ENCODE data around the gene FBXW7.

Gene FBXW7

DNA sequence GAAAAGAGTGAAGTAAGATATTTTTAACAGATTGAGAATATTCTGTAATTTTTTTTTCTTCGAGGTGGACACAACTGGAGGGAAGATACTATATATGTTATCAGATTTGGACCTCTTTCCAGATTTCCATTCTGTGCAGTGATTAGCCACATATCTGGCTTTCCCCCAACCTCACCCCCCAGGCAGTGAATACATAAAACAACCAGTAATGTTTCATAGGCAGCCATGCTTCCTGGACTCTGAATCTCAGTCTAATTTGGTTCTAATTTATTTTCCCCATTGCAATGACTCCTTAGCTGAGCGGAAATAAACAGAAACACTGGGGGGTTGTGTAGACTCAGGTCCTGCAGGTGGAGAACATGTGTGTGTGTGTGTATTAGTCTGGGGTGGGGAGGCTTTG lies 226.5 kb downstream of the FBXW7 start:
- Histone ChIP-seq H3K4me3 (ENCODE audit: low read depth, low read length) (no peak overlapping the region), H2BK120ac (ENCODE audit: insufficient read depth, low read length, poor library complexity) (no peak overlapping the region), H4K12ac (ENCODE audit: low read depth, low read length) (no peak overlapping the region), H3K27me3 (ENCODE audit: insufficient read depth, low read length) (no peaks in the 10 kb centered on the region), H3K79me1 (ENCODE audit: low read length) (no peaks in the 10 kb centered on the region), H3K9me3 (ENCODE audit: insufficient read depth, low read depth, low read length) (no peaks in the 10 kb centered on the region), H3K36me3 (ENCODE audit: control insufficient read depth in 1 of 2, insufficient read depth in 2 of 2, low read length in 2 of 2) (no peaks in the 10 kb centered on the region), H3K4me1 (ENCODE audit: control insufficient read depth in 1 of 2, insufficient read depth in 2 of 2, low read length in 2 of 2) (peaks cover 3 to 8% of the 10 kb centered on the region in 2 experiments), H2BK12ac (ENCODE audit: low read length) (no peak overlapping the region), H3K4ac (ENCODE audit: low read depth, low read length) (no peak overlapping the region), H3K14ac (ENCODE audit: low read length) (no peak overlapping the region), H2BK5ac (ENCODE audit: low read depth, low read length, poor library complexity) (no peak overlapping the region), H3K23ac (ENCODE audit: low read length) (no peak overlapping the region), H2AFZ (ENCODE audit: insufficient read depth, low read length, poor library complexity) (no peak overlapping the region), H4K8ac (ENCODE audit: low read depth, low read length) (no peak overlapping the region), H3K9ac (ENCODE audit: low read length) (no peak overlapping the region), H3K27ac (ENCODE audit: low read depth, low read length) (no peak overlapping the region), H3K79me2 (ENCODE audit: control insufficient read depth, insufficient read depth, low read length, poor library complexity) (no peaks in the 10 kb centered on the region), H2AK5ac (ENCODE audit: low read length) (no peak overlapping the region), H4K91ac (ENCODE audit: low read depth, low read length) (no peak overlapping the region), H3K18ac (ENCODE audit: low read length) (no peak overlapping the region), H3K4me2 (ENCODE audit: low read length) (no peak overlapping the region)
- WGBS (ENCODE audit: extremely low coverage, insufficient coverage, insufficient read length) = no CpG with 5 or more reads among the region's 2 CpGs
- DNase-seq = no peak

GRCh38 chr4:152308951-152309350 lies 226.9 kb downstream of the FBXW7 start:
- Histone ChIP-seq H2BK12ac (ENCODE audit: low read length) (no peak overlapping the region), H3K4ac (ENCODE audit: low read depth, low read length) (no peak overlapping the region), H3K27me3 (ENCODE audit: insufficient read depth, low read length) (no peaks in the 10 kb centered on the region), H4K12ac (ENCODE audit: low read depth, low read length) (no peak overlapping the region), H3K14ac (ENCODE audit: low read length) (no peak overlapping the region), H3K9me3 (ENCODE audit: insufficient read depth, low read depth, low read length) (no peaks in the 10 kb centered on the region), H4K91ac (ENCODE audit: low read depth, low read length) (no peak overlapping the region), H3K4me3 (ENCODE audit: low read depth, low read length) (no peak overlapping the region), H3K79me1 (ENCODE audit: low read length) (no peaks in the 10 kb centered on the region), H4K8ac (ENCODE audit: low read depth, low read length) (no peak overlapping the region), H3K36me3 (ENCODE audit: control insufficient read depth in 1 of 2, insufficient read depth in 2 of 2, low read length in 2 of 2) (no peaks in the 10 kb centered on the region), H3K4me2 (ENCODE audit: low read length) (no peak overlapping the region), H2AK5ac (ENCODE audit: low read length) (no peak overlapping the region), H2BK120ac (ENCODE audit: insufficient read depth, low read length, poor library complexity) (no peak overlapping the region), H2BK5ac (ENCODE audit: low read depth, low read length, poor library complexity) (no peak overlapping the region), H3K79me2 (ENCODE audit: control insufficient read depth, insufficient read depth, low read length, poor library complexity) (no peaks in the 10 kb centered on the region), H2AFZ (ENCODE audit: insufficient read depth, low read length, poor library complexity) (no peak overlapping the region), H3K4me1 (ENCODE audit: control insufficient read depth in 1 of 2, insufficient read depth in 2 of 2, low read length in 2 of 2) (peaks cover 4 to 9% of the 10 kb centered on the region in 2 experiments), H3K23ac (ENCODE audit: low read length) (no peak overlapping the region), H3K9ac (ENCODE audit: low read length) (no peak overlapping the region), H3K27ac (ENCODE audit: low read depth, low read length) (no peak overlapping the region), H3K18ac (ENCODE audit: low read length) (no peak overlapping the region)
- no peak for DNase-seq
- no CpG with 5 or more reads among the region's 4 CpGs for WGBS (ENCODE audit: extremely low coverage, insufficient coverage, insufficient read length)

DNA sequence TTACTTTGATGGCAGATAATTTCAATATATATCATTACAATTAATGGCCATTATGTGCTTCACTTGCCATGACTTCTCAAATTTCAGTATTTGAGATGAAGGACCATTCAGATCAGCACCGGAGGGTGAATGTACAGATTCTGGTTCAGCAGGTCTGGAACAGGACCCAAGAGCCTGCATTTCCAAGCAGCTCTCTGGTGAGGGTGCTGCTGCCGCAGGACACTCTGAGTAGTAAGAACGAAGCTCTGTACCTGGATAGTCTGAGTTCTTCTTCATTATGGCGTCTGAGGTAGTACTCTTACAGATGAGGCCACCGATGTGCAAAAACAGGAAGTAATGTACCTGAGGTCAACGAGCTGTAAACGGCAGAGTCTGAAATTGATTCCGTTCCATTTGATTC lies 228.2 kb downstream of the FBXW7 start:
- Histone ChIP-seq H3K9ac (ENCODE audit: low read length) (no peak overlapping the region), H2BK5ac (ENCODE audit: low read depth, low read length, poor library complexity) (no peak overlapping the region), H2BK12ac (ENCODE audit: low read length) (no peak overlapping the region), H3K4me1 (ENCODE audit: control insufficient read depth in 1 of 2, insufficient read depth in 2 of 2, low read length in 2 of 2) (peaks cover 5 to 10% of the 10 kb centered on the region in 2 experiments), H2BK120ac (ENCODE audit: insufficient read depth, low read length, poor library complexity) (no peak overlapping the region), H3K27me3 (ENCODE audit: insufficient read depth, low read length) (no peaks in the 10 kb centered on the region), H4K91ac (ENCODE audit: low read depth, low read length) (no peak overlapping the region), H2AFZ (ENCODE audit: insufficient read depth, low read length, poor library complexity) (no peak overlapping the region), H3K27ac (ENCODE audit: low read depth, low read length) (no peak overlapping the region), H3K4me3 (ENCODE audit: low read depth, low read length) (no peak overlapping the region), H3K4me2 (ENCODE audit: low read length) (no peak overlapping the region), H3K4ac (ENCODE audit: low read depth, low read length) (no peak overlapping the region), H3K23ac (ENCODE audit: low read length) (no peak overlapping the region), H3K79me2 (ENCODE audit: control insufficient read depth, insufficient read depth, low read length, poor library complexity) (no peaks in the 10 kb centered on the region), H3K36me3 (ENCODE audit: control insufficient read depth in 1 of 2, insufficient read depth in 2 of 2, low read length in 2 of 2) (no peaks in the 10 kb centered on the region), H3K14ac (ENCODE audit: low read length) (no peak overlapping the region), H3K79me1 (ENCODE audit: low read length) (no peaks in the 10 kb centered on the region), H4K12ac (ENCODE audit: low read depth, low read length) (no peak overlapping the region), H3K9me3 (ENCODE audit: insufficient read depth, low read depth, low read length) (no peaks in the 10 kb centered on the region), H4K8ac (ENCODE audit: low read depth, low read length) (no peak overlapping the region), H3K18ac (ENCODE audit: low read length) (no peak overlapping the region), H2AK5ac (ENCODE audit: low read length) (no peak overlapping the region)
- WGBS (ENCODE audit: extremely low coverage, insufficient coverage, insufficient read length) = no CpG with 5 or more reads among the region's 8 CpGs
- peak; percentile 14 to 23 for DNase-seq

DNA sequence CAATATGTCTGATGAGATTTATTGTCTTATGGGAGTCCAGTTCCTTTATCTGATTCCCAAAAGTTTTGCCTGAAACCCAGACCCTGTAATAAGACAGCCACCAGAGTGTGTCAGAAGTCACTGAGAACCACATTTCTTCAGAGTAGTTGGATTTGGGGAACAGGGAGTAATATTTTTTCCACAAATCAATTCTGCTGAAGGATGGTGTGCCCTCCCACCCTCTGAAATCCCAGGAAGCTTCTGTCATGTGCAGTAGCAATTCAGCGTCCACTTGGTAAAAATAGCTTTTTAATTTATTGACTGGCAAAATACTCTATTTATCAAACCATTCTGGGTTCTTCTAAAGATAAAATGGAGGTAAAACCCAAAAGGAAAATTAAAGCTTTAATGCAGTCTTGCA lies 229.4 kb downstream of the FBXW7 start:
- Histone ChIP-seq H4K8ac (ENCODE audit: low read depth, low read length) (no peak overlapping the region), H3K4me3 (ENCODE audit: low read depth, low read length) (no peak overlapping the region)

More for the DNA sequence above, 229.4 kb downstream of the FBXW7 start:
- Histone ChIP-seq H2AFZ (ENCODE audit: insufficient read depth, low read length, poor library complexity) (no peak overlapping the region), H2BK12ac (ENCODE audit: low read length) (no peak overlapping the region), H4K12ac (ENCODE audit: low read depth, low read length) (no peak overlapping the region), H3K18ac (ENCODE audit: low read length) (no peak overlapping the region), H3K79me1 (ENCODE audit: low read length) (no peaks in the 10 kb centered on the region), H2AK5ac (ENCODE audit: low read length) (no peak overlapping the region), H4K91ac (ENCODE audit: low read depth, low read length) (no peak overlapping the region), H3K14ac (ENCODE audit: low read length) (no peak overlapping the region), H3K9ac (ENCODE audit: low read length) (no peak overlapping the region), H3K23ac (ENCODE audit: low read length) (no peak overlapping the region), H3K79me2 (ENCODE audit: control insufficient read depth, insufficient read depth, low read length, poor library complexity) (no peaks in the 10 kb centered on the region), H2BK5ac (ENCODE audit: low read depth, low read length, poor library complexity) (no peak overlapping the region), H3K4ac (ENCODE audit: low read depth, low read length) (no peak overlapping the region), H3K36me3 (ENCODE audit: control insufficient read depth in 1 of 2, insufficient read depth in 2 of 2, low read length in 2 of 2) (no peaks in the 10 kb centered on the region), H3K4me1 (ENCODE audit: control insufficient read depth in 1 of 2, insufficient read depth in 2 of 2, low read length in 2 of 2) (peaks cover 5 to 10% of the 10 kb centered on the region in 2 experiments), H2BK120ac (ENCODE audit: insufficient read depth, low read length, poor library complexity) (no peak overlapping the region), H3K4me2 (ENCODE audit: low read length) (no peak overlapping the region), H3K9me3 (ENCODE audit: insufficient read depth, low read depth, low read length) (no peaks in the 10 kb centered on the region), H3K27me3 (ENCODE audit: insufficient read depth, low read length) (no peaks in the 10 kb centered on the region), H3K27ac (ENCODE audit: low read depth, low read length) (no peak overlapping the region)
- WGBS (ENCODE audit: extremely low coverage, insufficient coverage, insufficient read length) = no CpG with 5 or more reads among the region's 1 CpG
- DNase-seq = no peak
